Astrocyte (in vitro differentiated cells and primary cell): ENCODE data around the gene KCNH3.
"Not testable (repeated sequence)": the region's sequence is repeated elsewhere in the genome, so short reads cannot be mapped to it uniquely, and the experiment has no call there.

Experiments
- CTCF ChIP-seq: IDR thresholded peaks from 2 replicates; pipeline ENCODE4 v1.5.1; 2011; ENCODE audit warnings: low read depth, mild to moderate bottlenecking, inconsistent platforms, low read length, moderate library complexity; ENCODE audit not compliant: insufficient read depth
- EZH2 ChIP-seq: IDR thresholded peaks from 2 replicates; pipeline ENCODE4 v1.6.1; 2012; ENCODE audit warnings: mild to moderate bottlenecking, low read length, inconsistent platforms; ENCODE audit not compliant: insufficient read depth

DNA sequence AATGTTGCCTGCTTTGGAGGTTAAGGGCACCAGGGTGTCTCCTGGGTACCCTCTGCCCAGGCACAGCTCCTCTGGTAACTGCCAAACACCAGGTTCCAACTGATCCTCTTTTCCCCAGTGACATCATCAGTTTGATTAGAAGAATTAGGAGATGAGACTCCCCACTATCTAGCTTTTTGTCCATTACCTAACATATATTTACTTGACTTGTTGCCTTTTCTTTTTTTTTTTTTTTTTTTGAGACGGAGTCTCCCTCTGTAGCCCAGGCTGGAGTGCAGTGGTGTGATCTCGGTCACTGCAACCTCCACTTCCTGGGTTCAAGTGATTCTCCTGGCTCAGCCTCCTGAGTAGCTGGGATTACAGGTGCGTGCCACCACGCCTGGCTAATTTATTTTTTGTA, 66.7 kb downstream of the KCNH3 start, which contains the start of gene FAM186B:
- TF ChIP-seq CTCF, EZH2: not testable (repeated sequence)
